ENCODE data around the gene TBC1D14.

Gene TBC1D14

GRCh38 chr4:7005571-7005970 lies 95.9 kb downstream of the TBC1D14 start:
- in situ Hi-C loops (cut with MboI; ENCODE audit: low pct_unique_long_range_greater_than_20kb, low sequenced_read_pairs, unreplicated experiment): no loop called here
- no peak for TF ChIP-seq CTCF (IDR thresholded peaks at IDR 0.05; ENCODE audit: extremely low read depth, insufficient read depth, missing control alignments)
- no peak for DNase-seq (ENCODE audit: low spot score)

GRCh38 chr4:7006411-7006810 lies 96.8 kb downstream of the TBC1D14 start:
- DNase-seq (ENCODE audit: low spot score): no peak
- no peak for TF ChIP-seq CTCF (IDR thresholded peaks at IDR 0.05; ENCODE audit: extremely low read depth, insufficient read depth, missing control alignments)
- in situ Hi-C loops (cut with MboI; ENCODE audit: low pct_unique_long_range_greater_than_20kb, low sequenced_read_pairs, unreplicated experiment): no loop called here

- DNase-seq (ENCODE audit: low spot score): no peak
- in situ Hi-C loops (cut with MboI; ENCODE audit: low pct_unique_long_range_greater_than_20kb, low sequenced_read_pairs, unreplicated experiment): no loop called here
- no peak for TF ChIP-seq CTCF (IDR thresholded peaks at IDR 0.05; ENCODE audit: extremely low read depth, insufficient read depth, missing control alignments)
Measured at GRCh38 chr4:7007142-7007907, 97.7 kb downstream of the TBC1D14 start.

- in situ Hi-C loops (cut with MboI; ENCODE audit: low pct_unique_long_range_greater_than_20kb, low sequenced_read_pairs, unreplicated experiment): no loop called here
- DNase-seq (ENCODE audit: low spot score): no peak
- TF ChIP-seq CTCF (IDR thresholded peaks at IDR 0.05; ENCODE audit: extremely low read depth, insufficient read depth, missing control alignments): no peak
Measured at GRCh38 chr4:7007944-7008343, 98.3 kb downstream of the TBC1D14 start.

- TF ChIP-seq CTCF (IDR thresholded peaks at IDR 0.05; ENCODE audit: extremely low read depth, insufficient read depth, missing control alignments): no peak
- in situ Hi-C loops (cut with MboI; ENCODE audit: low pct_unique_long_range_greater_than_20kb, low sequenced_read_pairs, unreplicated experiment): no loop called here
- no peak for DNase-seq (ENCODE audit: low spot score)
Measured at GRCh38 chr4:7009564-7009963, 99.9 kb downstream of the TBC1D14 start.

GRCh38 chr4:7013175-7013574 lies 103.5 kb downstream of the TBC1D14 start:
- DNase-seq (ENCODE audit: low spot score): no peak
- TF ChIP-seq CTCF (IDR thresholded peaks at IDR 0.05; ENCODE audit: extremely low read depth, insufficient read depth, missing control alignments): no peak
- in situ Hi-C loops (cut with MboI; ENCODE audit: low pct_unique_long_range_greater_than_20kb, low sequenced_read_pairs, unreplicated experiment): no loop called here
